Measurements from ENCODE around the gene TMTC1. TPM values are rescaled to one million over a fixed set of nuclear protein-coding genes. Genes with fewer than 3 reads are reported as not detected.

TMTC1 gene
- total RNA-seq, 2 donors from 2014 or later: 4.5 to 7.7 TPM

- DNase-seq (no peak), ATAC-seq (no peak)
- intact Hi-C loops (cut with DNase I, micrococcal nuclease): no loop called here
Measured at GRCh38 chr12:29695026-29695425, 88.7 kb downstream of the TMTC1 start.

GRCh38 chr12:29694002-29694401 lies 89.7 kb downstream of the TMTC1 start:
- ATAC-seq: no peak
- no peak for DNase-seq
- intact Hi-C loops (cut with DNase I, micrococcal nuclease): no loop called here

- ATAC-seq: no peak
- intact Hi-C loops (cut with DNase I, micrococcal nuclease): no loop called here
Measured at GRCh38 chr12:29692237-29692636, 91.5 kb downstream of the TMTC1 start.

GRCh38 chr12:29691161-29691854 lies 92.4 kb downstream of the TMTC1 start:
- intact Hi-C loops (cut with DNase I, micrococcal nuclease): no loop called here
- ATAC-seq: no peak
- no peak for DNase-seq

More at GRCh38 chr12:29692237-29692636, 91.5 kb downstream of the TMTC1 start:
- no peak for DNase-seq

GRCh38 chr12:29690728-29691127 lies 93.0 kb downstream of the TMTC1 start:
- DNase-seq: no peak
- intact Hi-C loops (cut with DNase I, micrococcal nuclease): no loop called here
- ATAC-seq: no peak

GRCh38 chr12:29688914-29689313 lies 94.8 kb downstream of the TMTC1 start:
- intact Hi-C loops (cut with DNase I, micrococcal nuclease): no loop called here
- ATAC-seq (no peak), DNase-seq (no peak)

GRCh38 chr12:29682088-29682487 lies 101.7 kb downstream of the TMTC1 start:
- intact Hi-C loops (cut with DNase I, micrococcal nuclease): no loop called here
- ATAC-seq: no peak
- no peak for DNase-seq

- intact Hi-C loops (cut with DNase I, micrococcal nuclease): no loop called here
- DNase-seq (no peak), ATAC-seq (no peak)
Measured at GRCh38 chr12:29681370-29681769, 102.4 kb downstream of the TMTC1 start.

GRCh38 chr12:29676676-29677075 lies 107.1 kb downstream of the TMTC1 start:
- intact Hi-C loops (cut with DNase I, micrococcal nuclease): no loop called here
- ATAC-seq: no peak
- DNase-seq: no peak

GRCh38 chr12:29674463-29674862 lies 109.3 kb downstream of the TMTC1 start:
- ATAC-seq (no peak), DNase-seq (no peak)
- intact Hi-C loops (cut with DNase I, micrococcal nuclease): no loop called here

GRCh38 chr12:29673346-29673745 lies 110.4 kb downstream of the TMTC1 start:
- DNase-seq: no peak
- no peak for ATAC-seq
- intact Hi-C loops (cut with DNase I, micrococcal nuclease): no loop called here

GRCh38 chr12:29672580-29672979 lies 111.2 kb downstream of the TMTC1 start:
- intact Hi-C loops (cut with DNase I, micrococcal nuclease): no loop called here
- ATAC-seq: no peak
- no peak for DNase-seq

- intact Hi-C loops (cut with DNase I, micrococcal nuclease): no loop called here
- DNase-seq (no peak), ATAC-seq (no peak)
Measured at GRCh38 chr12:29671742-29672141, 112.0 kb downstream of the TMTC1 start.

GRCh38 chr12:29667011-29667410 lies 116.7 kb downstream of the TMTC1 start:
- DNase-seq (no peak), ATAC-seq (no peak)
- intact Hi-C loops (cut with DNase I, micrococcal nuclease): no loop called here

GRCh38 chr12:29665107-29665506 lies 118.6 kb downstream of the TMTC1 start:
- DNase-seq (no peak), ATAC-seq (no peak)
- intact Hi-C loops (cut with DNase I, micrococcal nuclease): no loop called here

GRCh38 chr12:29662734-29663323 lies 120.9 kb downstream of the TMTC1 start:
- DNase-seq (no peak), ATAC-seq (no peak)
- intact Hi-C loops (cut with DNase I, micrococcal nuclease): no loop called here

- DNase-seq (no peak), ATAC-seq (no peak)
- intact Hi-C loops (cut with DNase I, micrococcal nuclease): no loop called here
Measured at GRCh38 chr12:29660847-29661246, 122.9 kb downstream of the TMTC1 start.

GRCh38 chr12:29656762-29657538 lies 126.8 kb downstream of the TMTC1 start:
- DNase-seq (no peak), ATAC-seq (no peak)
- intact Hi-C loops (cut with DNase I, micrococcal nuclease): no loop called here

GRCh38 chr12:29655861-29656260 lies 127.9 kb downstream of the TMTC1 start:
- intact Hi-C loops (cut with DNase I, micrococcal nuclease): no loop called here
- no peak for DNase-seq
- no peak for ATAC-seq

- intact Hi-C loops (cut with DNase I, micrococcal nuclease): no loop called here
- no peak for DNase-seq
Measured at GRCh38 chr12:29653286-29653685, 130.5 kb downstream of the TMTC1 start.

More at GRCh38 chr12:29653286-29653685, 130.5 kb downstream of the TMTC1 start:
- no peak for ATAC-seq
